DOHH2 (cell line): ENCODE data around the gene HEATR5A.

Experiments
- H3F3A ChIP-seq: fragments of 200-600 bp; sonication (generic), shearing (Covaris generic); 2 replicates; pipeline ENCODE4 v1.6.0; 2016; ENCODE audit warnings: antibody characterized with exemption, mild to moderate bottlenecking; ENCODE audit not compliant: control insufficient read depth, insufficient read depth
- H3K27ac ChIP-seq: fragments of 200-600 bp; sonication (generic); 2 replicates; pipeline ENCODE4 v1.5.1; 2014; ENCODE audit warnings: low read depth, mild to moderate bottlenecking, low read length, moderate library complexity
- H3K27me3 ChIP-seq: fragments of 200-600 bp; sonication (generic); 2 replicates; pipeline ENCODE4 v1.6.1; 2014; ENCODE audit warnings: mild to moderate bottlenecking, low read length, mixed read lengths; ENCODE audit not compliant: control insufficient read depth
- H3K36me3 ChIP-seq: fragments of 200-600 bp; sonication (generic); 2 replicates; pipeline ENCODE4 v1.6.1; 2014; ENCODE audit warnings: mild to moderate bottlenecking, low read length, moderate library complexity, mixed read lengths; ENCODE audit not compliant: control insufficient read depth
- H3K4me1 ChIP-seq: fragments of 200-600 bp; sonication (generic); 2 replicates; pipeline ENCODE4 v1.6.1; 2014; ENCODE audit warnings: mild to moderate bottlenecking, low read length, mixed read lengths; ENCODE audit not compliant: control insufficient read depth
- H3K4me2 ChIP-seq: fragments of 200-600 bp; sonication (generic); 2 replicates; pipeline ENCODE4 v1.6.0; 2014; ENCODE audit warnings: mild to moderate bottlenecking, low read length, moderate library complexity
- H3K4me3 ChIP-seq: fragments of 200-600 bp; sonication (generic); 2 replicates; pipeline ENCODE4 v1.5.1; 2014; ENCODE audit warnings: mild to moderate bottlenecking, low read length, mixed read lengths
- H3K79me2 ChIP-seq: fragments of 200-600 bp; sonication (generic); 2 replicates; pipeline ENCODE4 v1.6.1; 2014; ENCODE audit warnings: mild to moderate bottlenecking, low read length, mixed read lengths; ENCODE audit not compliant: control insufficient read depth
- H3K9me2 ChIP-seq: fragments of 200-600 bp; sonication (generic); replicated peaks from 2 replicates; pipeline ENCODE4 v1.6.1; 2014; ENCODE audit warnings: mild to moderate bottlenecking, low read length, mixed read lengths; ENCODE audit not compliant: control insufficient read depth
- H3K9me3 ChIP-seq: fragments of 200-600 bp; sonication (generic); 2 replicates; pipeline ENCODE4 v1.6.1; 2014; ENCODE audit warnings: antibody characterized with exemption, low read length, mixed read lengths; ENCODE audit not compliant: control insufficient read depth, insufficient read depth
- H4K20me1 ChIP-seq: fragments of 200-600 bp; sonication (generic); 2 replicates; pipeline ENCODE4 v1.6.0; 2014; ENCODE audit warnings: low read depth, mild to moderate bottlenecking, antibody characterized with exemption, low read length, moderate library complexity; ENCODE audit not compliant: control insufficient read depth, insufficient read depth
- CTCF ChIP-seq: fragments of 200-600 bp; sonication (generic); IDR thresholded peaks from one replicate; pipeline ENCODE4 v1.5.1; 2014; ENCODE audit warnings: antibody characterized with exemption, mild to moderate bottlenecking, low read depth, low read length; ENCODE audit not compliant: poor library complexity, severe bottlenecking
- EZH2phosphoT487 ChIP-seq: fragments of 200-600 bp; sonication (generic); IDR thresholded peaks from 2 replicates; pipeline ENCODE4 v1.6.1; 2017; ENCODE audit warnings: borderline replicate concordance, mild to moderate bottlenecking, antibody characterized with exemption, low read length, moderate library complexity, mixed read lengths

The HEATR5A gene

GRCh38 chr14:31283153-31283552, 137.2 kb downstream of the HEATR5A start:
- H3K9me2 ChIP-seq = no peaks in the 10 kb centered on the region
- TF ChIP-seq CTCF = no peak
- TF ChIP-seq EZH2phosphoT487 = no peak
- H3K4me3 ChIP-seq = no peak overlapping the region
- H3K27ac ChIP-seq = no peak overlapping the region
- H3K9me3 ChIP-seq = peaks cover 16% of the 10 kb centered on the region; the same call in 1 of the 2 replicates
- no peaks in the 10 kb centered on the region for H3K27me3 ChIP-seq
- H3K36me3 ChIP-seq = no peaks in the 10 kb centered on the region
- H4K20me1 ChIP-seq = no peaks in the 10 kb centered on the region
- H3K4me2 ChIP-seq = no peak overlapping the region
- H3K4me1 ChIP-seq = no peaks in the 10 kb centered on the region
- H3K79me2 ChIP-seq = no peaks in the 10 kb centered on the region
- no peaks in the 10 kb centered on the region for H3F3A ChIP-seq

DNA sequence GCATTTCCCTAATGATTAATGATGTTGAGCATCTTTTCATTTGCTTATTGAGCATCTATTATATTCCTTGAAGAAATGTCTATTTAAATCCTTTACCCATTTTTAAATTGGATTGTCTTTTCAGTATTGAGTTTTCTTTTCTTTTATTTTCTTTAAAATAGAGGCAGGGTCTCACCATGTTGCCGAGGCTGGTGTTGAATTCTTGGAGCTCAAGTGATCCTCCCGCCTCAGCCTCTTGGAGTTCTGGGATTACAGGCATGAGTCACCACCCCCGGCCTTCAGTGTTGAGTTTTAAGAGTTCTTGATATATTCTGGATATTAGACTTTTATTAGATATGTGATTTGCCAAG, 139.5 kb downstream of the HEATR5A start:
- no peak overlapping the region for H3K27ac ChIP-seq
- H3K4me3 ChIP-seq = no peak overlapping the region
- H3K79me2 ChIP-seq = no peaks in the 10 kb centered on the region
- no peaks in the 10 kb centered on the region for H3F3A ChIP-seq
- H3K9me2 ChIP-seq = no peaks in the 10 kb centered on the region
- H3K27me3 ChIP-seq = no peaks in the 10 kb centered on the region
- no peaks in the 10 kb centered on the region for H4K20me1 ChIP-seq
- H3K4me2 ChIP-seq = no peak overlapping the region
- no peaks in the 10 kb centered on the region for H3K4me1 ChIP-seq
- no peaks in the 10 kb centered on the region for H3K36me3 ChIP-seq
- TF ChIP-seq CTCF (no peak), EZH2phosphoT487 (no peak)
- peaks cover 5% of the 10 kb centered on the region; the same call in 1 of the 2 replicates for H3K9me3 ChIP-seq

DNA sequence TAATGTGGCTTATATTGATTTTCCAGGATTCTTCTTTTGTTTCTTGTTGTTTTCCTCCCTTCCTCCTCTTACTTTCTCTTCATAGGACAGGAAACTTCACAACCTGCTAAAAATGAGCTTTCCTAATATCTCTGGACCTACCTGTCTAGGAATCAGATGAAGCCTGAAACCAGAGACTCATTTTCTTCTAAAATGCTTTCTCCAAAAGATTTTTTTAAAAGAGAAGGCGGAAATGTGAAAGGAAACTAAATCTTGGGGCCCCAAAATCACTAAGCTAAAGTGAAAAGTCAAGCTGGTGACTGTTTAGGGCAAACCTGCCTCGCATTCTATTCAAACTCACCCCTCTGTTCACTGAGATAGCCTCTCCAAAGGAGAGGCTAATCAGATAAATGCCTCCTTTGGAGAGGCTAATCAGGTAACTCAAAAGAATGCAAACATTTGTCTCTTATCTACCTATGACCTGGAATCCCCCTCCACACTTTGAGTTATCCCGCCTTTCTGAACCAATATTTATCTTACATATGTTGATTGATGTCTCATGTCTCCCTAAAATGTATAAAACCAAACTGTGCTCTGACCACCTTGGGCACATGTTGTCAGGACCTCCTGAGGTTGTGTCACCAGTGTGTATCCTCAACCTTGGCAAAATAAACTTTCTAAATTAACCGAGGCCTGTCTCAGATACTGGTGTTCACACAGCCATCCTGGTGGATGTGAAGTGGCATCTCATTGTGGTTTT, 140.0 kb downstream of the HEATR5A start:
- Histone ChIP-seq H3K4me1 (no peaks in the 10 kb centered on the region), H3K9me3 (peaks cover 5% of the 10 kb centered on the region; the same call in 1 of the 2 replicates), H3K9me2 (no peaks in the 10 kb centered on the region), H3K36me3 (no peaks in the 10 kb centered on the region), H3K4me2 (no peak overlapping the region), H3K27me3 (no peaks in the 10 kb centered on the region), H3K27ac (no peak overlapping the region), H3K79me2 (no peaks in the 10 kb centered on the region), H3F3A (no peaks in the 10 kb centered on the region), H3K4me3 (no peak overlapping the region), H4K20me1 (no peaks in the 10 kb centered on the region)
- no peak for TF ChIP-seq CTCF
- TF ChIP-seq EZH2phosphoT487 = no peak
